ENCODE data around the gene TRIB2. TPM values are rescaled to one million over a fixed set of nuclear protein-coding genes. Genes with fewer than 3 reads are reported as not detected.

Gene TRIB2
- total RNA-seq, 1 donor from 2014 or later: 19.0 TPM

DNA sequence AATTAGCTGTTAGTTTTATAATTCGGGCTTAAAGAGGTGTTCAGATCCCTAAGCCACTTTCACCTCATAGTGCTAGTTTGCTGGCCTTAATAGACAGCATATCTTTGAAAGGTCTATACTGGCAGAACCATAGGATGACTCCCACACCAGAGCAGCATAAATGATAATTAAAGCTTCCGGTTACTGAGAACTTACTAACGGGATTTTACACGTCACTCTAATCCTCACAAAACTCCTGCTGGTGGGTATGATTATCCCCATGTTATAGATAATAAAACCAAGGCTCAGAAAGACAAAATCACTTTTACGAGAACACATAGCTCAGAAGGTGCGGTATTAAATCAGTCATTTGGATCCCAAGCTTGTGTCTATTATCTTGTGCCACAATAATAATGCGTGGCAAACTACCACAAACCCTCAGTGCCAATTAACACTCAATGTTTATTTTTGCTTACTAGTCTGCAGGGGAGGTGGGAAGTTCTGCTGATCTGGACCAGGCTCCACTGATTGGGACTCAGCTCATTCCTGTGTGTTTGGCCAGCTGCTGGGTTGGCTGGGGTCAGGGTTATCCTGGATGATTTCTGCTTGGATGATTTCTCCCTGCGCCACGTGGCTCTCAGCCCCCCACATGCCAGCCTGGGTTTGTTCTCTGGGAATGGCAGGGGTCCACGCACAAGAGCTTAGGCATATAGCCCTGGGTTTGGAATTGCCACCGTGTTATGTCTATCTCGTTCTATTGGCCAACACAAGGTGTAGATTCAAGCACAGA, 62.3 kb downstream of the TRIB2 start:
- no peak for DNase-seq

DNA sequence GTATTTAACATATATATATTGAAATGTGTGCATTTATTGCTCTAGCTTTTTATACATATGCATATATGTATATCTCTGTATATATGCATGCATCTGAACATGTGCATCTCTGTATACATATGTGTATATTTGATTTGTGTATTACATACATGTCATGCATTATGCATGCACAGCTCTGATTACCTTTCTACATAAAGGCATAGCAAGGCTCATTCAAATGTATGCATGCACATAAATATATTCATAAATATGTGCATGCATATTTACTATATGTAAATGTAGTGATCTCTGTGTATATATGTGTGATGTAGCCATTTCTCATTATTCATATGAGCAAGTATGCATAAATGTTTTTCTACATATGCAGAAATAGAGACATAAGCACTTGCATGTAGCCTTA, 64.6 kb downstream of the TRIB2 start:
- DNase-seq: no peak

DNA sequence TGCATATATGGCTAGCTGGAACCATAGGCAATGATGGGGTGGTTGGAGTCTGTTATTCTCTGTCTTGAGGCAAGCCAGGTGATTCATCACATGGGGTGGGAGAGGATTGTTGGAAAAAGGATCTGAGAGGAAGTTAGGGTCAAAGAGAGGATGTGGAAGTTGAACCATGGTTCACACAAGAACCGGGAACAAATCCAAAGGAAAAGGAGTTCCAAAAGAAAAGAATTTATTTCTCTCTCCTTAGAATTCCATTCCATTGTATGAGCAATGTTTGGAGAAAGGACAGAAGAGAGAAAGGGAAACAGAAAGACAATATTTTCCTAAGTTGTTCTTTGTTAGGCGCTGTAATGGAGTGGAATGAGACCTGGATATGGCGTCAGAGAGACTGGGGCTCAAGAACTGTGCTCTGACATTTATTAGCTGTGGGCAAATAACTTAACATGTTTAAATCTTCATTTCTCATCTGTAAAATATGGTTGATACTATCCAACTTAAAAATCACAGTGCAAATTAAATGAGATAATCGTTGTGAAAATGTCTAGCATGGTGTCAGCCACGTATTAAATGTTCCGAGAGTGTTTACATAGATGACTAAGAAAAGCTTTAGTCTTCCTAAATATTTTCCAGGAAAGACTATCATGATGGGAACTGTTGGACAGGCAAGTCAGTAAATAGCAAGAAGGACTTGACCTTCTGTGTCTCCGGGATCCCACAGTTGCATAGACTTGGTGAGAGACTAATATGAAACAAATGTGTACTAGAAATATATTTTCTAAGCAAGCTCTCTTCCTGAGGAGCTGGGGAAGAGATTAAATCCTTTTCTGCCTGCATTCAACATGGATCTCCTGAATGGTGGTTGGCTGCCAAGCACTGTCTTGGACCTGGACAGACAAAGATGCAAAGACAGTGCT, 71.4 kb downstream of the TRIB2 start:
- DNase-seq: peak; percentile 80

DNA sequence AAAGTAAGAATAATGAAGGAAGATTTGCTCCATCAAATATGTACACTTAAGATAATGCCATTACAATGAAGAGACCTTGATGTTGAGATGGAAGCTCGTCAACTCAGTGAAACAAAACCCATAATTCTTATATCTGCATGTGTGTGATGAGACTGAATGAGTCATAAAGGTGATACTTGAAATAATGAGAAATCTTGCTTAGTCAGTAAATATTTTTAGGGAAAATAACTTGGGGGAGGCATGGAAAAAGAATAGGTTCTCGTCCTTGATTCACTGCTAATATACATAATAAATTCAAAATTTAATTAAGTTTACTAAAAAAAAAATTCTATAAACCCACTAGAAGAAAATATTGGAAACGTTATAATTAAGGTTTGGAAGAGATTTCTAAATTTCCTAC, 75.2 kb downstream of the TRIB2 start:
- DNase-seq: no peak

Small RNAs within 50 kb of the gene (small RNA-seq; reads per million reads assigned to genes)
- gene MIR3125 (ENCODE audit: low replicate concordance): not detected

Measured in skin of body (tissue), 3 donors.